H9 (cell line): ENCODE results near the gene FEV. TPM values are rescaled to one million over a fixed set of nuclear protein-coding genes. Genes with fewer than 3 reads are reported as not detected.

Experiments
- DNase-seq: peaks from one replicate; pipeline ENCODE4 v3.0.0-alpha.2; 2017
- H2AFZ ChIP-seq: one replicate; pipeline ENCODE4 v1.6.1; 2013; ENCODE audit warnings: mild to moderate bottlenecking, low read length, control low read depth, moderate library complexity
- H2AK5ac ChIP-seq: 2 replicates; pipeline ENCODE4 v1.6.1; 2013; ENCODE audit warnings: low read length, control low read depth, mixed read lengths; ENCODE audit not compliant: insufficient read length
- H2BK120ac ChIP-seq: one replicate; pipeline ENCODE4 v1.6.1; 2013; ENCODE audit warnings: low read depth, mild to moderate bottlenecking, low read length, control low read depth, inconsistent platforms; ENCODE audit not compliant: poor library complexity, severe bottlenecking
- H2BK12ac ChIP-seq: 2 replicates; pipeline ENCODE4 v1.6.1; 2013; ENCODE audit warnings: low read length, control low read depth, mixed read lengths, low read depth; ENCODE audit not compliant: insufficient read length
- H2BK15ac ChIP-seq: 2 replicates; pipeline ENCODE4 v1.6.1; 2013; ENCODE audit warnings: low read depth, low read length, control low read depth
- H2BK20ac ChIP-seq: one replicate; pipeline ENCODE4 v1.6.1; 2013; ENCODE audit warnings: low read depth, mild to moderate bottlenecking, low read length, control low read depth, inconsistent platforms; ENCODE audit not compliant: poor library complexity, severe bottlenecking
- H2BK5ac ChIP-seq: 2 replicates; pipeline ENCODE4 v1.6.1; 2013; ENCODE audit warnings: low read length, control low read depth, mixed read lengths; ENCODE audit not compliant: insufficient read length
- H3K14ac ChIP-seq: 2 replicates; pipeline ENCODE4 v1.6.1; 2013; ENCODE audit warnings: low read length, control low read depth; ENCODE audit not compliant: insufficient read depth
- H3K18ac ChIP-seq: 2 replicates; pipeline ENCODE4 v1.6.1; 2013; ENCODE audit warnings: low read depth, mild to moderate bottlenecking, mixed read lengths, low read length, control low read depth; ENCODE audit not compliant: insufficient read length
- H3K23ac ChIP-seq: 2 replicates; pipeline ENCODE4 v1.6.1; 2013; ENCODE audit warnings: low read length, control low read depth, mixed read lengths, low read depth; ENCODE audit not compliant: insufficient read length
- H3K23me2 ChIP-seq: 2 replicates; pipeline ENCODE4 v1.6.1; 2013; ENCODE audit warnings: low read depth, mild to moderate bottlenecking, mixed read lengths, low read length, control low read depth; ENCODE audit not compliant: insufficient read length, poor library complexity, severe bottlenecking
- H3K27ac ChIP-seq: 2 replicates; pipeline ENCODE4 v1.5.1; 2013; ENCODE audit warnings: low read length, control low read depth, mixed read lengths, low read depth; ENCODE audit not compliant: insufficient read length
- H3K27me3 ChIP-seq: 2 replicates; pipeline ENCODE4 v1.6.1; 2013; ENCODE audit warnings: low read length, control low read depth, inconsistent platforms; ENCODE audit not compliant: insufficient read depth
- H3K4ac ChIP-seq: 2 replicates; pipeline ENCODE4 v1.6.1; 2013; ENCODE audit warnings: low read depth, mild to moderate bottlenecking, control low read depth, inconsistent platforms, low read length, moderate library complexity
- H3K4me1 ChIP-seq: 2 replicates; pipeline ENCODE4 v1.6.1; 2013; ENCODE audit warnings: low read length, control low read depth, inconsistent platforms; ENCODE audit not compliant: insufficient read depth
- H3K4me2 ChIP-seq: 2 replicates; pipeline ENCODE4 v1.6.1; 2013; ENCODE audit warnings: low read length, control low read depth, mixed read lengths; ENCODE audit not compliant: insufficient read length, insufficient read depth
- H3K56ac ChIP-seq: 2 replicates; pipeline ENCODE4 v1.6.1; 2013; ENCODE audit warnings: low read depth, mild to moderate bottlenecking, mixed read lengths, low read length, control low read depth; ENCODE audit not compliant: insufficient read length
- H3K79me1 ChIP-seq: 2 replicates; pipeline ENCODE4 v1.6.1; 2013; ENCODE audit warnings: low read depth, mild to moderate bottlenecking, moderate library complexity, low read length, control low read depth, inconsistent platforms; ENCODE audit not compliant: insufficient read depth, poor library complexity, severe bottlenecking
- H3K79me2 ChIP-seq: 2 replicates; pipeline ENCODE4 v1.6.1; 2013; ENCODE audit warnings: low read length, control low read depth, inconsistent platforms; ENCODE audit not compliant: insufficient read depth
- H3K9ac ChIP-seq: 2 replicates; pipeline ENCODE4 v1.6.1; 2013; ENCODE audit warnings: low read length, control low read depth, mixed read lengths; ENCODE audit not compliant: insufficient read length; ENCODE audit errors: extremely low read depth
- H3K9me3 ChIP-seq: one replicate; pipeline ENCODE4 v1.6.1; 2013; ENCODE audit warnings: low read depth, low read length, inconsistent platforms; ENCODE audit not compliant: control insufficient read depth
- H3T11ph ChIP-seq: one replicate; pipeline ENCODE4 v1.6.1; 2013; ENCODE audit warnings: mild to moderate bottlenecking, low read length, control low read depth, inconsistent platforms
- H4K20me1 ChIP-seq: one replicate; pipeline ENCODE4 v1.6.1; 2013; ENCODE audit not compliant: control insufficient read depth, insufficient read length, insufficient read depth
- H4K5ac ChIP-seq: 2 replicates; pipeline ENCODE4 v1.6.1; 2013; ENCODE audit warnings: low read depth, mild to moderate bottlenecking, mixed read lengths, low read length, control low read depth; ENCODE audit not compliant: insufficient read length
- H4K8ac ChIP-seq: replicated peaks from 2 replicates; pipeline ENCODE4 v1.6.1; 2013; ENCODE audit warnings: low read length, control low read depth, mixed read lengths, low read depth; ENCODE audit not compliant: insufficient read length
- H4K91ac ChIP-seq: 2 replicates; pipeline ENCODE4 v1.6.1; 2013; ENCODE audit warnings: low read depth, mild to moderate bottlenecking, moderate library complexity, mixed read lengths, low read length, control low read depth; ENCODE audit not compliant: insufficient read length
- H3K27ac Mint-ChIP-seq, 3 experiments: 2 replicates in 2 of 3; 3 replicates in 1 of 3; pipeline ENCODE4 v1.8.0; 2020 to 2021; ENCODE audit warnings: mixed read lengths in 3 of 3, mild to moderate bottlenecking in 1 of 3, moderate library complexity in 1 of 3
- H3K27me3 Mint-ChIP-seq: 2 replicates; pipeline ENCODE4 v1.8.0; 2021; ENCODE audit warnings: low read depth, mild to moderate bottlenecking, moderate library complexity, mixed read lengths
- H3K36me3 Mint-ChIP-seq, 3 experiments: 2 replicates in 2 of 3; 3 replicates in 1 of 3; pipeline ENCODE4 v1.8.0; 2020 to 2021; ENCODE audit warnings: low read depth in 3 of 3, mixed read lengths in 3 of 3; ENCODE audit not compliant: insufficient read depth in 1 of 3
- H3K4me1 Mint-ChIP-seq, 2 experiments: 2 replicates each; pipeline ENCODE4 v1.8.0; 2020; ENCODE audit warnings: mixed read lengths in 2 of 2
- H3K4me3 Mint-ChIP-seq, 2 experiments: 2 replicates in 1 of 2; 3 replicates in 1 of 2; pipeline ENCODE4 v1.8.0; 2020 to 2021; ENCODE audit warnings: mild to moderate bottlenecking in 2 of 2, mixed read lengths in 2 of 2, moderate library complexity in 1 of 2
- H3K9me3 Mint-ChIP-seq, 2 experiments: 2 replicates in 1 of 2; 3 replicates in 1 of 2; pipeline ENCODE4 v1.8.0; 2020; ENCODE audit warnings: mild to moderate bottlenecking in 2 of 2, mixed read lengths in 2 of 2, moderate library complexity in 1 of 2
- CTCF ChIP-seq: fragments of 200-600 bp; sonication (generic); conservative IDR thresholded peaks from 3 replicates; pipeline ENCODE4 v1.8.0; 2021; ENCODE audit warnings: antibody characterized with exemption, mild to moderate bottlenecking
- WGBS: extraction: QIAGEN DNeasy Blood & Tissue Kit; methylation state at CpG from one replicate; pipeline ENCODE4 v1.1.7; 2013; ENCODE audit warnings: missing lambda C conversion rate, low lambda C conversion rate, mixed read lengths; ENCODE audit not compliant: insufficient read length; ENCODE audit errors: extremely low coverage; 5-methylcytosine and 5-hydroxymethylcytosine counted together
- total RNA-seq: library from RNA; stranded (reverse); gene quantifications from 2 replicates; pipeline ENCODE4 v1.2.1, GENCODE V29; 2021

The FEV gene
- total RNA-seq, 1 experiment from 2014 or later = not detected

GRCh38 chr2:218988164-218988563, 3.2 kb upstream of the FEV start:
- no peak overlapping the region for H3K14ac ChIP-seq
- Mint-ChIP-seq H3K36me3 (peaks cover 0 to 3% (median 0%) of the 10 kb centered on the region in 3 experiments; a peak in 1 of 7 replicates), H3K4me3 (no peak overlapping the region), H3K27me3 (peaks cover 100% of the 10 kb centered on the region), H3K4me1 (peaks cover 4 to 21% of the 10 kb centered on the region in 2 experiments), H3K27ac (no peak overlapping the region), H3K9me3 (peaks cover 0 to 4% of the 10 kb centered on the region in 2 experiments; a peak in 2 of 5 replicates)
- H2BK5ac ChIP-seq = no peak overlapping the region
- no peak overlapping the region for H2BK12ac ChIP-seq
- no peak overlapping the region for H2AFZ ChIP-seq
- H3K27ac ChIP-seq = no peak overlapping the region
- H3K4ac ChIP-seq = no peak overlapping the region
- no peaks in the 10 kb centered on the region for H3K79me2 ChIP-seq
- no peaks in the 10 kb centered on the region for H4K20me1 ChIP-seq
- no peaks in the 10 kb centered on the region for H3K9me3 ChIP-seq
- no CpG with 5 or more reads among the region's 3 CpGs for WGBS
- no peak for DNase-seq
- H2BK120ac ChIP-seq = no peak overlapping the region
- H4K91ac ChIP-seq = no peak overlapping the region
- H3K23ac ChIP-seq = no peak overlapping the region
- H3T11ph ChIP-seq = no peak overlapping the region
- no peak overlapping the region for H4K5ac ChIP-seq
- no peak overlapping the region for H2AK5ac ChIP-seq
- no peak overlapping the region for H2BK20ac ChIP-seq
- H3K9ac ChIP-seq = no peak overlapping the region
- no peak overlapping the region for H3K56ac ChIP-seq
- H3K4me2 ChIP-seq = no peak overlapping the region
- H3K4me1 ChIP-seq = no peaks in the 10 kb centered on the region
- no peaks in the 10 kb centered on the region for H3K79me1 ChIP-seq
- no peak overlapping the region for H2BK15ac ChIP-seq
- H4K8ac ChIP-seq = no peak overlapping the region
- TF ChIP-seq CTCF = no peak
- no peak overlapping the region for H3K18ac ChIP-seq
- H3K23me2 ChIP-seq = peaks cover 4% of the 10 kb centered on the region
- peaks cover 93% of the 10 kb centered on the region for H3K27me3 ChIP-seq
